ENCODE results near the gene APLP1. TPM values are rescaled to one million over a fixed set of nuclear protein-coding genes. Genes with fewer than 3 reads are reported as not detected.

Gene APLP1
- total RNA-seq, 1 donor from 2014 or later: 66.8 TPM

DNA sequence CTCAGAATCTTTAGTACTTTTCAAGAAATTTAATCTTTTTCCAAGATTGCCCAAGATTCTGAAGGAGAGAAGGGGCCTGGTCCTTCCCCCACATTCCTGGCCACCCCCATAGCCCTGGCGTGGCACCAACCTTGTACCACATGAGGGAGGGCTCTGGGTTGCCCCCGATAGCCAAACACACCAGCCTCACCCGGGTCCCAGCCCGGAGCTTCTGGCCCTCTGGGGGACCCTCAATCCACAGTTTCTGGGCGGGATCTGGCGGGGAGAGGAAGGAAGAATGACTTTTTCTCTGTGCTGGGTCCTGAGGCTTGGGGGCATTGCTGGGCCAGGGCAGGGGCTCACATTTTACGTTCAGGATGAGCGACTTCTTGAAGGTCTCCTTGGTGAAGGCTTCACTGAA is 20.5 kb upstream of the APLP1 start:
- TF ChIP-seq, protein P1, sequence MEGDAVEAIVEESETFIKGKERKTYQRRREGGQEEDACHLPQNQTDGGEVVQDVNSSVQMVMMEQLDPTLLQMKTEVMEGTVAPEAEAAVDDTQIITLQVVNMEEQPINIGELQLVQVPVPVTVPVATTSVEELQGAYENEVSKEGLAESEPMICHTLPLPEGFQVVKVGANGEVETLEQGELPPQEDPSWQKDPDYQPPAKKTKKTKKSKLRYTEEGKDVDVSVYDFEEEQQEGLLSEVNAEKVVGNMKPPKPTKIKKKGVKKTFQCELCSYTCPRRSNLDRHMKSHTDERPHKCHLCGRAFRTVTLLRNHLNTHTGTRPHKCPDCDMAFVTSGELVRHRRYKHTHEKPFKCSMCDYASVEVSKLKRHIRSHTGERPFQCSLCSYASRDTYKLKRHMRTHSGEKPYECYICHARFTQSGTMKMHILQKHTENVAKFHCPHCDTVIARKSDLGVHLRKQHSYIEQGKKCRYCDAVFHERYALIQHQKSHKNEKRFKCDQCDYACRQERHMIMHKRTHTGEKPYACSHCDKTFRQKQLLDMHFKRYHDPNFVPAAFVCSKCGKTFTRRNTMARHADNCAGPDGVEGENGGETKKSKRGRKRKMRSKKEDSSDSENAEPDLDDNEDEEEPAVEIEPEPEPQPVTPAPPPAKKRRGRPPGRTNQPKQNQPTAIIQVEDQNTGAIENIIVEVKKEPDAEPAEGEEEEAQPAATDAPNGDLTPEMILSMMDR (IDR thresholded peaks at IDR 0.05): no peak
- Mint-ChIP-seq H3K27ac (ENCODE audit: unreplicated experiment) (no peak overlapping the region), H3K9me3 (ENCODE audit: low read depth) (peaks cover under 1% of the 10 kb centered on the region), H3K27me3 (ENCODE audit: low read depth) (peaks cover 73% of the 10 kb centered on the region), H3K4me3 (ENCODE audit: unreplicated experiment) (no peak overlapping the region), H3K4me1 (ENCODE audit: low read depth) (peaks cover 10% of the 10 kb centered on the region), H3K36me3 (ENCODE audit: low read depth) (peaks cover 4% of the 10 kb centered on the region)
- no peak for DNase-seq (ENCODE audit: low spot score)

DNA sequence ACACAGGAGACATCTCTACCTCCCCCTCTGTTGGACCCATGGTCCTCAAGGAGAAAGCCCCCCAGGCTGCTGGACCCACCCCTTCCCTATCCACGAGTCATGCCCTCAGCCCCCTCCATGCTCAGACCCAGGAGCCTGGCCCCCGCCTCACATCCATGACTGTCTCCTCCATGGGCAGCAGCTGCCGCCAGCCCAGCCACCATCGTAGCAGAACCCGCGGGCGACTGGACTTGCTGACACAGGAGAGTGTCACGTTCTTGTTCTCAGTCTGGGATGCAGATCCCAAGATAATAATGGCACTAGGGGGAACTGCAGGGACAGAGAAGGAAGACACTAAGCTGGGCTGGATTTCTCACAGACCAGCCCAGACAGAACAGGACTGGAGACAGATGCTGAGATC is 19.9 kb upstream of the APLP1 start:
- H3K4me1 Mint-ChIP-seq (ENCODE audit: low read depth): peaks cover 10% of the 10 kb centered on the region
- peaks cover 73% of the 10 kb centered on the region for H3K27me3 Mint-ChIP-seq (ENCODE audit: low read depth)
- H3K36me3 Mint-ChIP-seq (ENCODE audit: low read depth): peaks cover 4% of the 10 kb centered on the region
- no peak overlapping the region for H3K27ac Mint-ChIP-seq (ENCODE audit: unreplicated experiment)
- DNase-seq (ENCODE audit: low spot score): no peak
- H3K4me3 Mint-ChIP-seq (ENCODE audit: unreplicated experiment): no peak overlapping the region
- H3K9me3 Mint-ChIP-seq (ENCODE audit: low read depth): no peaks in the 10 kb centered on the region
- TF ChIP-seq, protein P1 (IDR thresholded peaks at IDR 0.05): no peak

DNA sequence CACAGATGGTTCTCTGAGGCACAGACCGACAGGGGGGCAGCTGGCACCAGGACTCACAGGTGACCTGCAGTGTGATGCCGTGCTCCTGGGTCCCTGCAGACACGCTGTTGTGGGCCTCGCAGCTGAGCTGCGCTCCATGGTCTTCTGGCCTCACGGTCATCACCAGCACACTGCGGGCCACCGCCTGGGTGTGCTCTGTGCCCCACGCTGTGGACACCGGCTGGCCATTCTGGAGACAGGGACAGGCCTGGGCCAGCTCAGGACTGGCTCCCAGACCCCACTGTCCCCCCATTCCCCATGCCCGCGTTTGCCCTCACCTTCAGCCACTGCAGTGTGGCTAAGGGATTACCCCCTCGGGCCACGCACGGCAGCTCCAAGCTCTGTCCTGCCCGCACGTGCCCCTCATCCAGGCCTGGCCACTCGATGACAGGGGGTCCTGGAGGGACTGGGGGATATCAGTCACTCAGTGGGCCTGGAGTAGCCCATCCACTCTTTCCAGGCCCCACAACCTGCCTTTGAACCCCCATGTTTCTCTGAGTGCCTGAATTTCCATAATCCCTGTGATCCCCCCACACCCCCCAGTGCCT is 19.4 kb upstream of the APLP1 start:
- Mint-ChIP-seq H3K4me1 (ENCODE audit: low read depth) (peaks cover 10% of the 10 kb centered on the region), H3K9me3 (ENCODE audit: low read depth) (no peaks in the 10 kb centered on the region), H3K27ac (ENCODE audit: unreplicated experiment) (no peak overlapping the region), H3K27me3 (ENCODE audit: low read depth) (peaks cover 69% of the 10 kb centered on the region), H3K4me3 (ENCODE audit: unreplicated experiment) (no peak overlapping the region), H3K36me3 (ENCODE audit: low read depth) (peaks cover 4% of the 10 kb centered on the region)
- DNase-seq (ENCODE audit: low spot score): no peak
- TF ChIP-seq, protein P1 (IDR thresholded peaks at IDR 0.05): no peak

DNA sequence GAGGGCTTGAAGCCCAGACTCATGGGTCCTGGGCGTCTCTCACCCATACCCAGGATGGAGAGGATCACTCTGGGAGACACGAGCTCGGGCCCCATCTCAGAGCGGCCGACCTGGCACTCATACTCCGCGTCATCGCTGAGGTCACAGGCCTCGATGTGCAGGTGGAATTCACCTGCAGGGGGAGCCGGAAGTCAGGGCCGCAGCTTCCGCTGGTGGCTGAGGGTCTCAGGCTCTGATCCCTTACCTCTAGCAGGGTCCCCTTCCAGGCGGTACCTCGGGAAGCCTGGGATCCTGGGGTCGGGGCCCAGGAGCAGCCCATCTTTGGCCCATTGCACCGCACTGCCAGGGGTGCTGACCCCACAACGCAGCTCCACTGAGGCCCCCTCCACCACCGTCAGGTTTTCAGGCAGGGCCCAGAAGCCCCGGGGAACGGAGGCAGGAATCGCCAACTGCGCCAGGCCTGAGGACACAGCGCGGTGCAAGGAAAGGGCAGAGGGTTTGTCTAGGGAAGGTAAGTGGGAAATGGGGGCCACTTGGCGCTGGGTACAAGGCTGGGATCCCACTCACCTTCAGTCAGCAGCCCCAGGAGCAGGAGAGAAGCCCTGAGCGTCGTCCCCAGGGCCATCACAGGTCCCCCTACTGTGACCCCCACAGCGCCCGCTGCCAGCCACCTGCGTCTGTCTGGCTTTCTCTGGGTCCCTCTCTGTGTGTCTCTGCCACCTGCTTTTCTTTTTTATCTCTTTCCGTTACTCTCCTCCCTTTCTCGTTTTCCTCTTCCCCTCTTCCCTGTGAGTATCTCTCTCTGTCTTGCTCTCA is 17.0 kb upstream of the APLP1 start:
- Mint-ChIP-seq H3K4me1 (ENCODE audit: low read depth) (peaks cover under 1% of the 10 kb centered on the region), H3K27ac (ENCODE audit: unreplicated experiment) (no peak overlapping the region), H3K36me3 (ENCODE audit: low read depth) (peaks cover 2% of the 10 kb centered on the region), H3K4me3 (ENCODE audit: unreplicated experiment) (no peak overlapping the region), H3K9me3 (ENCODE audit: low read depth) (no peaks in the 10 kb centered on the region), H3K27me3 (ENCODE audit: low read depth) (peaks cover 65% of the 10 kb centered on the region)
- no peak for DNase-seq (ENCODE audit: low spot score)
- TF ChIP-seq, protein P1 (IDR thresholded peaks at IDR 0.05): peak; percentile 25

DNA sequence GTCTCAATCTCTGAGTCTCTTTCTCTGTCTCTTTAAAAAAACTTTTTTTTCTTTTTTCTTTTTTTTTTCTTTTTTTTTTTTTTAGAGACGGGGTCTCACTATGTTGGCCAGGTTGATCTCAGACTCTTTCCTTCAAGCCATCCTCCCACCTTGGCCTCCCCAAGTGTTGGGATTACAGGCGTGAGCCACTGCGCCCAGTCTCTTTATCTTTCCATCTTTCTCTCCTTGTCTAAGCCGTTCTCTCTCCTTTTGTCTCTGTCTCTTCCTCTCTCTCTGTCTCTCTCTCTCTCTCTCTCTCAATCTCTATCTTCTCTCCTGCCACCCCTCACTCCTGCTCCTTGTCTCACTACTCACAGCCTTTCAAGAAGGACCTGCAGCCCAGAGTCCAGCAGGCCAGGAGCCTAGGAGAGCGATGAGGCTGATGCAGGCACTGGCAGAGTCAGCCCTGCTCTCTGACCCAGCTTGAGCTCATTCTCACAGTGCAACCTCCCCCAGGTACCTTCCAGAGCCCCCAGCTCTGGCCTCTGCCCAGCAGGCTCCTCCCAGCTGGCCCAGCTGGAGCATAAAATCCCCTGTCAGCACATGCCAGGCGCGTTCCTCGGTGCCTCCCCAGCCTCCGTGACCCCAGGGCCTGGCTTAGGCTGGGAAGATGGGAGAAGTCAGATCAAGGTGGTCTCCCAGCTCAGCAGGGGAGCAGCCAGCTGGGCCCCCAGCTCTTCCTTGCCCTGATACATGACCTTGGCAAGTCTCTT is 16.2 kb upstream of the APLP1 start, which contains the start of gene NPHS1:
Gene NPHS1 (minus strand): TSS at position 476 of the 752 bp plus-strand sequence. CDS start 667 bp downstream, outside the sequence.
- TF ChIP-seq, protein P1 (IDR thresholded peaks at IDR 0.05): no peak
- Mint-ChIP-seq H3K27me3 (ENCODE audit: low read depth) (peaks cover 62% of the 10 kb centered on the region), H3K36me3 (ENCODE audit: low read depth) (peaks cover 2% of the 10 kb centered on the region), H3K4me1 (ENCODE audit: low read depth) (peaks cover 4% of the 10 kb centered on the region), H3K27ac (ENCODE audit: unreplicated experiment) (no peak within 1 kb of the TSS), H3K4me3 (ENCODE audit: unreplicated experiment) (no peak within 1 kb of the TSS), H3K9me3 (ENCODE audit: low read depth) (no peaks in the 10 kb centered on the region)
- DNase-seq (ENCODE audit: low spot score): no peak

All from chondrocyte (in vitro differentiated cells).